Lower leg skin (tissue), 4 donors: ENCODE data around the gene PSMA2. TPM values are rescaled to one million over a fixed set of nuclear protein-coding genes. Genes with fewer than 3 reads are reported as not detected.

Source experiments
- DNase-seq, 2 donors: peaks; one replicate each; pipeline ENCODE4 v3.0.0-alpha.2; 2019; ENCODE audit warnings: low spot score in 2 of 2
- H3K4me3 ChIP-seq: fragments of 200-600 bp; sonication (generic); 2 replicates; pipeline ENCODE4 v1.5.1; 2017; ENCODE audit warnings: mild to moderate bottlenecking, low read depth; ENCODE audit not compliant: poor library complexity, severe bottlenecking
- POLR2A ChIP-seq, 2 donors: fragments of 450-650 bp; IDR thresholded peaks; one replicate each; pipeline ENCODE4 v1.6.1; 2016 to 2017; ENCODE audit warnings: antibody characterized with exemption in 2 of 2, mild to moderate bottlenecking in 1 of 2, moderate library complexity in 1 of 2
- WGBS, 2 donors: methylation state at CpG; one replicate each; pipeline ENCODE4 v1.1.5; 2018; 5-methylcytosine and 5-hydroxymethylcytosine counted together
- intact Hi-C: fragments of 100-400 bp; cut with DNase I; formaldehyde crosslinking; loops from one replicate; pipeline ENCODE4 v1.15.0; 2023; ENCODE audit warnings: low total_unique reads
- total RNA-seq, 4 donors: library from RNA; depleted of rRNA; stranded (reverse); fragments of >200 nt; gene quantifications; one replicate each; pipeline ENCODE4 v1.1.0, GENCODE V29; 2016
- TF ChIP-seq, protein P1 (sequence below), 3 donors: fragments of 450-650 bp; IDR thresholded peaks; one replicate each; pipeline ENCODE4 v1.5.1; 2016; ENCODE audit warnings: antibody characterized with exemption in 3 of 3, mild to moderate bottlenecking in 3 of 3, moderate library complexity in 2 of 3

PSMA2 gene
- total RNA-seq, 4 donors from 2014 or later: 28.5 to 59.8 (median 44.3) TPM

DNA sequence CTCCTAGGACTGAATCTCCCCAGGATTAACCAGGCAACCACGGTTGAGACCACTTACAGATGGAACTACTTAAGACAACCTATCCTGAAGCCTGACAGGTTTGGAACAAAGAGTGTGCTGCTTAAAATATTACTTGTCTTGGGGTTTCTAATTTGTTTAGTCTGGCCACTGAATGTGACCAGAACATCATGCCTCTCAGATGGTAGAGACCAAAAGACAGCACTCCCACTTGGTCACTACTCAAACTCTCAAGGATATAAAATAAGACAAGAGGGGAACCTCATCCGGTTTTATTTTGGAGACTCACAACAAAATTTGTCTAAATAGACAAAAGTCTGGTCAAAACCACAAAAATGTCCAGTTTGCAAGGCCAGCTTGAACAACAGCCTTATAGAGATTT is 15.5 kb upstream of the PSMA2 start:
- intact Hi-C loops: no loop called here
- H3K4me3 ChIP-seq: no peak overlapping the region
- 69 to 74% methylated on average over 2 of the region's 2 CpGs for WGBS, 2 donors
- TF ChIP-seq, protein P1, sequence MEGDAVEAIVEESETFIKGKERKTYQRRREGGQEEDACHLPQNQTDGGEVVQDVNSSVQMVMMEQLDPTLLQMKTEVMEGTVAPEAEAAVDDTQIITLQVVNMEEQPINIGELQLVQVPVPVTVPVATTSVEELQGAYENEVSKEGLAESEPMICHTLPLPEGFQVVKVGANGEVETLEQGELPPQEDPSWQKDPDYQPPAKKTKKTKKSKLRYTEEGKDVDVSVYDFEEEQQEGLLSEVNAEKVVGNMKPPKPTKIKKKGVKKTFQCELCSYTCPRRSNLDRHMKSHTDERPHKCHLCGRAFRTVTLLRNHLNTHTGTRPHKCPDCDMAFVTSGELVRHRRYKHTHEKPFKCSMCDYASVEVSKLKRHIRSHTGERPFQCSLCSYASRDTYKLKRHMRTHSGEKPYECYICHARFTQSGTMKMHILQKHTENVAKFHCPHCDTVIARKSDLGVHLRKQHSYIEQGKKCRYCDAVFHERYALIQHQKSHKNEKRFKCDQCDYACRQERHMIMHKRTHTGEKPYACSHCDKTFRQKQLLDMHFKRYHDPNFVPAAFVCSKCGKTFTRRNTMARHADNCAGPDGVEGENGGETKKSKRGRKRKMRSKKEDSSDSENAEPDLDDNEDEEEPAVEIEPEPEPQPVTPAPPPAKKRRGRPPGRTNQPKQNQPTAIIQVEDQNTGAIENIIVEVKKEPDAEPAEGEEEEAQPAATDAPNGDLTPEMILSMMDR (IDR thresholded peaks at IDR 0.05): no peak
- no peak for TF ChIP-seq POLR2A (IDR thresholded peaks at IDR 0.05)
- DNase-seq: no peak

DNA sequence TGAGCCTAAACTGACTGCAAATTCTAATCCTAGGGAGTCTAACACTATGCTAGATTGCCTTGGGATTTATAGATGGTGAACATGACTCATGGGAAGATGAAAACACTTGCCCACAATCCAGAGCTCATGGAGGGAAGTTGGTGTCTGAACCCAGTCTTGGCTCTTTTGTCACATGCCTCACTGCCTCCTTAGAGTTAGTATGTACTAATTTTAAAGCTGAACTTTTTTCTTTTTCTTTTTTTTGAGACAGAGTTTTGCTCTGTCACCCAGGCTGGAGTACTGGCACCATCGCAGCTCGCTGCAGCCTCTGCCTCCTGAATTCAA is 14.6 kb upstream of the PSMA2 start:
- 97 to 98% methylated on average over 2 of the region's 2 CpGs for WGBS, 2 donors
- no peak overlapping the region for H3K4me3 ChIP-seq
- DNase-seq: no peak
- intact Hi-C loops: no loop called here
- TF ChIP-seq, protein P1 (IDR thresholded peaks at IDR 0.05): no peak
- TF ChIP-seq POLR2A (IDR thresholded peaks at IDR 0.05): no peak

DNA sequence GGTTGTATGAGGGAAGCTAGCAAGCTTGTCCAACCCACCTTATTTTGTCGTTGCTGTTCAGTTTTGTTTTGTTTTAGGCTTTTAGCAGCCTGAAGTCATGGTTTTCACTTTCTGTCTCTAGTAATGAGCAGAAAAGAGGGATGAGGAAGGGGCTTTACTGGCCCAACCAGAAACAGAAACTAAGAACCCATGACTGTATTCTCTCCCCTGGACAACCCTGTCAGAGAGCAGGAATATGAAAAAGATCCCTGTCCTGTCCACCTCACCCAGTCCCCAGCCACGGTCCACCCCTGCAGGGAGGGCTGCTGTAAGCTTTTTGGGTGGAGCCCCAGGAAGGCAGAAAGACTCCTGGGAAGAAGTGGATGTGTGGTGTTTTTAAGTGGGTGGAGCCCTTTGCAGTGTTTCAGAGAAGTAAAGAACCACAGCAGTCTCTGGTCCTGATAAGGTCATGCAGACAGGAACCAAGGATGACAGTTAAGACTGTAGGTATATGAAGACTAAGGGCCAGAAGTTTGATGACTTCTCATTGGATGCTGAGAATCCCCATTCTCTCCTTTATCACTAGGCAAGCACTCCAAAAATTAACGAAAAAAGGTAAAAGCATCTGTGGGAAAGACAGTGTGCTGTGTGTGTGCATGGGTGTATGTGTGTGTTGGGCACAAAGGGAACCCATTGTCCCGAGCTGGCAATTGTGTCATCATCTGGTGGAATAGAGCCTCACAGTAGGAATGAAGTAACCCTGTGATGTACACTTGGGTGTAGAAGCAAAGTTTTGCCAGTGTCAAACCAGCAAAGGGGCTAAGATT is 14.1 kb upstream of the PSMA2 start:
- 27 to 33% methylated on average over 3 to 4 of the region's 4 CpGs for WGBS, 2 donors
- no peak for DNase-seq
- H3K4me3 ChIP-seq: no peak overlapping the region
- intact Hi-C loops: no loop called here
- TF ChIP-seq POLR2A (IDR thresholded peaks at IDR 0.05): no peak
- TF ChIP-seq, protein P1 (IDR thresholded peaks at IDR 0.05): no peak

DNA sequence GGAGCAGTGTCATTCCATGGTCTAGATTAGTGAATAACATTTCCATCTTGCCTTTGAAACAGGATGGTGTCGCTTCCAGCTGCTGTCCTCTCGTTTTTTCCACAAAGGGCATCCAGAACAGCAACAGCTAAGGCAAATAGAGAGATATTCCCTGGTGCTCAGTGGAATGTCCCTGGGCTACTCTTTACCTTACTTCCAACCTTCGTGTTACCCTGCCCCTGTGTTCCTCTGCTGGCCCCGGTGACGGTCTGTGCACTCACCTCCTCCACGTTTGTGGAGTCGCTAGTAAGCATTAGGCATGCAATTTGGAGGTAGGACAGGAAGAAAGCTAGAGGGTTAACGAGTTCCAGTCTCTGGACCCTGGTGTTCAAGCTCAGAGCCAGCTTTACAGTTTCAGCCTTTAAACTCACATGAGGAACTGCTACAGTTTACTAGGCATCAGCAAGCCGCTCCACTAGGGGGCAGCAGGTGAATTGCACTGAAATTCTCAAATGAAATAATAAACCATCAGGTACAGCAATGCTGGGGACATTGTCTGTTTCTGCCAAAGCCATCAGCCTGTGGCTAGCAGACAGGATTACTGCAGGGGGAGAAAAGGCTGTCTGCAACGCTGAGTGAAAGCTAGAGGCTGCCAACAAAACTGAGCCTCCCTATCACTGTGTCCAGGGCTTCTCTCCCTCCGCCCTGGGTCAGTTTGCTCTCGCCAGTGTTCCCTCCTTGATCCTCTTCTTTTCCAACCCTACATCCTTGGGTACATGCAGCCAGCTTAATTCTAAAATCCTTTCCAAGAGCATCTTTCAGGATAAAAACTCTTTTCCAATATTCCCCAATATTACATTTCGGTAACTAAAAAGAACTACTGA is 9.2 kb upstream of the PSMA2 start:
- WGBS, 2 donors: 51 to 56% methylated on average over 13 of the region's 13 CpGs
- TF ChIP-seq POLR2A (IDR thresholded peaks at IDR 0.05): no peak
- TF ChIP-seq, protein P1 (IDR thresholded peaks at IDR 0.05): peak in 1 of 3 donors; percentile 46
- no peak overlapping the region for H3K4me3 ChIP-seq
- DNase-seq: peak; percentile 78 to 93
- intact Hi-C loops: loop anchor here (5.0 kb wide), 1 partner anchor 321 kb away; no protein-coding TSS in a partner anchor

DNA sequence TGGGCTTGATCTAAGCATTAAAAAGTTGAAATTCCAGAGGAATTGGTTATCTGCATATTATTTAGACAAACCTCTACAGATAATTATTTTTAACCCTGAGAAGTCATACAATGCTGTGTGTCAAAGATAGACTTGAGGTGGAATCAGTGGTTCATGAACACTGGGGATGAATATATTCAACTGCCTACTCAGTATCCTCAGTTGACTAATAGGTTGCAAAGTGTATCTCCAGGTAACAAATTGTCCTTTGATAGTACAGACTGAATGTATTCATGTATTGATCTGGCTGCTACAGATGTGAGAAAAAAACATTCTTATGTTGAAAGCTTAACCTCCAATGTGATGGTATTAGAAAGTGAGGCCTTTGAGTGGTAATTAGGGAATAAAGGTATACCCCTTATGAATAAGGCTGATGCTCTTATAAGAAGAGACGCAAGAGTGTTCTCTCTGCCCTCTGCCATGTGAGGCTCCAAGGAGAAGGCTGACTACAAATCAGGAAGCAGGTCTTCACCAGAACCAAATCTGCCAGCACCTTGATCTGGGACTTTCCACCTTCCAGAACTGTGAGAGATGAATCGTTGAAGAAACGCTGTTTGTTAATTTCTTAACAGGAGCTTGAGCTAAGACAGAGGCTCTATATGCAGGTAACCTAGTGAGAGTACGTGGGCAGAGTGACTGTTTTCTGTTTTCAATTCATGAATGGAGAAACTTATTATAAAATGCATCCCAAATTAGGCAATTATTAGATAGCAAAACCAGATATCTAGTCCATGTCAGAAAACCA is 7.7 kb upstream of the PSMA2 start:
- no peak overlapping the region for H3K4me3 ChIP-seq
- intact Hi-C loops: loop anchor here (5.0 kb wide), 1 partner anchor 323 kb away; no protein-coding TSS in a partner anchor
- TF ChIP-seq, protein P1 (IDR thresholded peaks at IDR 0.05): no peak
- TF ChIP-seq POLR2A (IDR thresholded peaks at IDR 0.05): no peak
- WGBS, 2 donors: 79 to 85% methylated on average over 4 of the region's 4 CpGs
- DNase-seq: no peak
